ENCODE results near the gene GPR31.
"Not testable (repeated sequence)": the region's sequence is repeated elsewhere in the genome, so short reads cannot be mapped to it uniquely, and the experiment has no call there.

Gene GPR31

GRCh38 chr6:167157863-167158262, at the start of gene GPR31:
TSS of gene GPR31 (minus strand) at chr6:167157980. CDS start at chr6:167157831, 149 bp downstream.
- DNase-seq (ENCODE audit: low spot score), result no peak

GRCh38 chr6:167207527-167207926, 49.7 kb upstream of the GPR31 start:
- DNase-seq (ENCODE audit: low spot score), result no peak

- DNase-seq (ENCODE audit: low spot score), result not testable (repeated sequence)
Observed at GRCh38 chr6:167205316-167205715, 47.5 kb upstream of the GPR31 start.

GRCh38 chr6:167204059-167204348, 46.2 kb upstream of the GPR31 start:
- not testable (repeated sequence) for DNase-seq (ENCODE audit: low spot score)

- DNase-seq (ENCODE audit: low spot score), result not testable (repeated sequence)
Observed at GRCh38 chr6:167203261-167204058, 45.7 kb upstream of the GPR31 start.

- DNase-seq (ENCODE audit: low spot score), result not testable (repeated sequence)
Observed at GRCh38 chr6:167202613-167203012, 44.8 kb upstream of the GPR31 start.

GRCh38 chr6:167200806-167201205, 43.0 kb upstream of the GPR31 start:
- DNase-seq (ENCODE audit: low spot score), result no peak

GRCh38 chr6:167195941-167196610, 38.3 kb upstream of the GPR31 start:
- not testable (repeated sequence) for DNase-seq (ENCODE audit: low spot score)

GRCh38 chr6:167193515-167194125, 35.8 kb upstream of the GPR31 start:
- not testable (repeated sequence) for DNase-seq (ENCODE audit: low spot score)

- DNase-seq (ENCODE audit: low spot score), result not testable (repeated sequence)
Observed at GRCh38 chr6:167191043-167191583, 33.3 kb upstream of the GPR31 start.

- not testable (repeated sequence) for DNase-seq (ENCODE audit: low spot score)
Observed at GRCh38 chr6:167187275-167187674, 29.5 kb upstream of the GPR31 start.

GRCh38 chr6:167185101-167185500, 27.3 kb upstream of the GPR31 start:
- not testable (repeated sequence) for DNase-seq (ENCODE audit: low spot score)

GRCh38 chr6:167182913-167183314, 25.1 kb upstream of the GPR31 start:
- DNase-seq (ENCODE audit: low spot score), result not testable (repeated sequence)

- DNase-seq (ENCODE audit: low spot score), result not testable (repeated sequence)
Observed at GRCh38 chr6:167181351-167181750, 23.6 kb upstream of the GPR31 start.

- not testable (repeated sequence) for DNase-seq (ENCODE audit: low spot score)
Observed at GRCh38 chr6:167180086-167180485, 22.3 kb upstream of the GPR31 start.

- not testable (repeated sequence) for DNase-seq (ENCODE audit: low spot score)
Observed at GRCh38 chr6:167178896-167179655, 21.3 kb upstream of the GPR31 start.

- not testable (repeated sequence) for DNase-seq (ENCODE audit: low spot score)
Observed at GRCh38 chr6:167177271-167177670, 19.5 kb upstream of the GPR31 start.

GRCh38 chr6:167172011-167172410, 14.2 kb upstream of the GPR31 start:
- DNase-seq (ENCODE audit: low spot score), result not testable (repeated sequence)

- not testable (repeated sequence) for DNase-seq (ENCODE audit: low spot score)
Observed at GRCh38 chr6:167171300-167171699, 13.5 kb upstream of the GPR31 start.

- DNase-seq (ENCODE audit: low spot score), result not testable (repeated sequence)
Observed at GRCh38 chr6:167169867-167170266, 12.1 kb upstream of the GPR31 start.

- not testable (repeated sequence) for DNase-seq (ENCODE audit: low spot score)
Observed at GRCh38 chr6:167168296-167168695, 10.5 kb upstream of the GPR31 start.

GRCh38 chr6:167167699-167168098, 9.9 kb upstream of the GPR31 start:
- not testable (repeated sequence) for DNase-seq (ENCODE audit: low spot score)
